OCI-LY3 (cell line): Measurements from ENCODE around the gene ACTR5.

Source experiments
- H2AFZ ChIP-seq: fragments of 200-600, 300-600 bp; shearing (Covaris generic); 2 replicates; pipeline ENCODE4 v1.6.0; 2014; ENCODE audit warnings: antibody characterized with exemption, low read depth, low read length
- H3K27ac ChIP-seq: fragments of 200-600, 300-600 bp; sonication (generic); 2 replicates; pipeline ENCODE4 v1.5.1; 2014; ENCODE audit warnings: mild to moderate bottlenecking, low read length, moderate library complexity, mixed read lengths
- H3K27me3 ChIP-seq: fragments of 200-600, 300-600 bp; sonication (generic); 2 replicates; pipeline ENCODE4 v1.6.1; 2014; ENCODE audit warnings: low read depth, low read length, mixed read lengths
- H3K36me3 ChIP-seq: fragments of 200-600, 300-600 bp; sonication (generic); replicated peaks from 2 replicates; pipeline ENCODE3; 2014; ENCODE audit warnings: low read depth, low read length, mixed read lengths
- H3K4me1 ChIP-seq: fragments of 300-600, 200-600 bp; sonication (generic); 2 replicates; pipeline ENCODE4 v1.6.1; 2014; ENCODE audit warnings: low read length, mixed read lengths
- H3K4me2 ChIP-seq: fragments of 200-600, 300-600 bp; sonication (generic); 2 replicates; pipeline ENCODE4 v1.6.1; 2014; ENCODE audit warnings: low read length, mixed read lengths
- H3K4me3 ChIP-seq: fragments of 300-600, 200-600 bp; sonication (generic); 2 replicates; pipeline ENCODE4 v1.5.1; 2014; ENCODE audit warnings: antibody characterized with exemption, mild to moderate bottlenecking, low read length, moderate library complexity
- H3K79me2 ChIP-seq: fragments of 300-600, 200-600 bp; shearing (Covaris generic); 2 replicates; pipeline ENCODE4 v1.6.1; 2014; ENCODE audit warnings: mild to moderate bottlenecking, low read length, mixed read lengths
- H3K9ac ChIP-seq: fragments of 300-600, 200-600 bp; shearing (Covaris generic); 2 replicates; pipeline ENCODE4 v1.6.0; 2014; ENCODE audit warnings: mild to moderate bottlenecking, low read length, moderate library complexity
- H3K9me3 ChIP-seq: fragments of 200-600, 300-600 bp; shearing (Covaris generic); 2 replicates; pipeline ENCODE4 v1.6.1; 2014; ENCODE audit warnings: low read length, mixed read lengths; ENCODE audit not compliant: insufficient read depth
- H4K20me1 ChIP-seq: fragments of 200-600, 300-600 bp; sonication (generic); 2 replicates; pipeline ENCODE4 v1.6.1; 2016; ENCODE audit warnings: low read length, mixed read lengths; ENCODE audit not compliant: insufficient read depth
- EZH2phosphoT487 ChIP-seq: fragments of 200-600 bp; shearing (Covaris generic); IDR thresholded peaks from 2 replicates; pipeline ENCODE4 v1.6.1; 2018; ENCODE audit warnings: antibody characterized with exemption, mixed run types, low read depth
- TF ChIP-seq, protein P1 (sequence below): fragments of 200-600, 300-600 bp; sonication (generic); IDR thresholded peaks from 2 replicates; pipeline ENCODE4 v1.5.1; 2014; ENCODE audit warnings: antibody characterized with exemption, low read length, low read depth

Gene ACTR5

GRCh38 chr20:38715646-38716045, 32.6 kb upstream of the ACTR5 start:
- no peak overlapping the region for H3K27ac ChIP-seq
- no peak overlapping the region for H3K4me2 ChIP-seq
- TF ChIP-seq, protein P1, sequence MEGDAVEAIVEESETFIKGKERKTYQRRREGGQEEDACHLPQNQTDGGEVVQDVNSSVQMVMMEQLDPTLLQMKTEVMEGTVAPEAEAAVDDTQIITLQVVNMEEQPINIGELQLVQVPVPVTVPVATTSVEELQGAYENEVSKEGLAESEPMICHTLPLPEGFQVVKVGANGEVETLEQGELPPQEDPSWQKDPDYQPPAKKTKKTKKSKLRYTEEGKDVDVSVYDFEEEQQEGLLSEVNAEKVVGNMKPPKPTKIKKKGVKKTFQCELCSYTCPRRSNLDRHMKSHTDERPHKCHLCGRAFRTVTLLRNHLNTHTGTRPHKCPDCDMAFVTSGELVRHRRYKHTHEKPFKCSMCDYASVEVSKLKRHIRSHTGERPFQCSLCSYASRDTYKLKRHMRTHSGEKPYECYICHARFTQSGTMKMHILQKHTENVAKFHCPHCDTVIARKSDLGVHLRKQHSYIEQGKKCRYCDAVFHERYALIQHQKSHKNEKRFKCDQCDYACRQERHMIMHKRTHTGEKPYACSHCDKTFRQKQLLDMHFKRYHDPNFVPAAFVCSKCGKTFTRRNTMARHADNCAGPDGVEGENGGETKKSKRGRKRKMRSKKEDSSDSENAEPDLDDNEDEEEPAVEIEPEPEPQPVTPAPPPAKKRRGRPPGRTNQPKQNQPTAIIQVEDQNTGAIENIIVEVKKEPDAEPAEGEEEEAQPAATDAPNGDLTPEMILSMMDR: no peak
- no peak for TF ChIP-seq EZH2phosphoT487
- H3K4me1 ChIP-seq: no peaks in the 10 kb centered on the region
- no peaks in the 10 kb centered on the region for H4K20me1 ChIP-seq
- no peak overlapping the region for H3K4me3 ChIP-seq
- peaks cover 71% of the 10 kb centered on the region for H3K27me3 ChIP-seq
- H2AFZ ChIP-seq: no peak overlapping the region
- H3K36me3 ChIP-seq: no peaks in the 10 kb centered on the region
- H3K79me2 ChIP-seq: no peaks in the 10 kb centered on the region
- H3K9me3 ChIP-seq: no peaks in the 10 kb centered on the region
- no peak overlapping the region for H3K9ac ChIP-seq

GRCh38 chr20:38722683-38723016, 25.6 kb upstream of the ACTR5 start:
- Histone ChIP-seq H3K79me2 (no peaks in the 10 kb centered on the region), H3K27ac (no peak overlapping the region), H3K9me3 (no peaks in the 10 kb centered on the region), H3K9ac (no peak overlapping the region), H2AFZ (no peak overlapping the region), H3K4me1 (no peaks in the 10 kb centered on the region), H3K27me3 (peaks cover 55% of the 10 kb centered on the region), H3K4me3 (no peak overlapping the region), H3K4me2 (no peak overlapping the region), H4K20me1 (no peaks in the 10 kb centered on the region), H3K36me3 (no peaks in the 10 kb centered on the region)
- TF ChIP-seq, protein P1: no peak
- no peak for TF ChIP-seq EZH2phosphoT487

DNA sequence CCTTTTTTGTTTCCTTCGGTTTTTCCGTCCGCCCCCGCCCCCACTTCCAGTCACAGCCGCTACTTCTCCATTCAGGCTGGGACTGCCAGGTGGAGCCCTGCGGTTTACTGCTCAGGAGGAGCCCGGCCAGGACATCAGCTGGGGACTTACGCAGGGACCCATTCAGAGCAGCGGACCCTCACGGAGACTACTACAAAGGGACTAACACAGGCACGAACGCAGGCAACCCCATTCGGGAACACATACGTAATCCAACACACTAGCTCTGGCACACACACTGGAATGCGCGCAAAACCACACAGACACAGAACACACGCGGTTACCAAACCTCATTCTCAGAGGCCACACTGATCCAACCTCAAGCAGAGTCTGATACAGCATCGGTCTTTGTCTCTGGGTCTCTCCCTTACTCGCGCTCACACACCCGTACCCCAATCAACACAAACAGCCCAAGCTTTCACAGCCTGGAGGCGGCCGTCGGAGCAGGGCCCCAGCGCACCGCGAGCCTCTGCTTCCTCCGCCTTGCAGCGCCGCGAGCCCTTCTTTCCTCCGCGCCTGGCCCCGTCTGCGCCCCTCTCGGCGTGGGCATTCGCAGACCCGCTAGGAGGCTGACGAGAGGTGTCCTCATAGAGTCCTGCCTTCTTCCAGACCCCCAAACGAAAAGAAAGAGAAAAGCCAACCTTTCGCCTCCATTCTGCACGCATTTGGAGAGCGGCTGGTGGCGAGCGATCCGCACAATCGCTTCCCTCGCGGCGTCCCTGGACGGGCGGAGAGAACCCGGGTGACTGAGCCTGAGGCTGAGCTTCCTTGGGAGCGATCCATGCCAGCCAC, 25.0 kb upstream of the ACTR5 start:
- Histone ChIP-seq H3K27me3 (peaks cover 49% of the 10 kb centered on the region), H3K4me3 (no peak overlapping the region), H3K27ac (no peak overlapping the region), H3K4me2 (no peak overlapping the region), H3K9me3 (no peaks in the 10 kb centered on the region), H3K79me2 (no peaks in the 10 kb centered on the region), H3K4me1 (no peaks in the 10 kb centered on the region), H2AFZ (no peak overlapping the region), H3K36me3 (no peaks in the 10 kb centered on the region), H3K9ac (no peak overlapping the region), H4K20me1 (no peaks in the 10 kb centered on the region)
- TF ChIP-seq, protein P1: no peak
- TF ChIP-seq EZH2phosphoT487: no peak

DNA sequence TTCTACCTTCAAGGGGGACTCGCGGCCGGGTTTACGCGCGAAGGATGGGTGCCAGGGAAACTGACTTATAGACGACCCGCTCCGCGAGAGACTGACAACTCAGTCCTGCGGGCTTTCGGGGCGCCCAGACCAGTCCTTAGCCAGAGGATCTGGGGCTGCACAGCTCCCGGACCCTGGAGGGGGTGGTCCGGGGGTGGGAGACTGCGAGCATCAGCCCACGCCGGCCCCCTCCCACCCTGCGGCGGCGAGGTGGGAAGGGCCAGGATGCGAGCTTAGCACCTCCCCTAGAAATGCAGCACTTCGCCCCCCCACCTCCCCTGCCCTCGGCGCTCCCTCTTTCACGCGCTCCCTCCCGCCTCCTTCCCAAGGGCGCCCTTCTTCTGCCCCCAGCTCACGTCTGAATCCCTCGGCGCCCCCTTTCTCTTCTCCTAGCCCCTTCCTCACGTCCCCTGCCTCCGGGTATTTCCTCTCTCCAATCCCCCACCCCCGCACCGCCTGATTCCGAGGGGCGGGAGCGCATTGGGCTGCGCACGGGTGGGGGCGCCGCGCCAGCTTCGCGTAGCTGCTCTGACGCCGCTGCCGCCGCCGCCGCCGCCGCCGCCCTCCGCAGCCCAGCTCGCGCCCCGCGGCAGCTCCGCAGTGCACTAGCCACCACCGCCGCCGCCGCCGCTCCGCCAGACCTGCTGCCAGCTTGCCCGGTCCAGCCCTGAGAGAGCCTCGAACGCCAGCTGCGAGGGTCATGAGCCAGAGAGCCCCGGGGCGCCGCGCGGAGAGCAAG, 24.2 kb upstream of the ACTR5 start, which contains the start of gene SLC32A1:
Gene SLC32A1, plus strand, starts transcription at position 639 of the 778 bp plus-strand sequence. CDS start 239 bp downstream, outside the sequence.
- no peak within 1 kb of the TSS for H2AFZ ChIP-seq
- H3K4me1 ChIP-seq: no peaks in the 10 kb centered on the region
- no peak for TF ChIP-seq EZH2phosphoT487
- TF ChIP-seq, protein P1: no peak
- no peaks in the 10 kb centered on the region for H3K79me2 ChIP-seq
- no peak within 1 kb of the TSS for H3K4me3 ChIP-seq
- H3K36me3 ChIP-seq: no peaks in the 10 kb centered on the region
- no peaks in the 10 kb centered on the region for H4K20me1 ChIP-seq
- H3K9ac ChIP-seq: no peak within 1 kb of the TSS
- no peaks in the 10 kb centered on the region for H3K9me3 ChIP-seq
- H3K27ac ChIP-seq: no peak within 1 kb of the TSS
- peaks cover 42% of the 10 kb centered on the region for H3K27me3 ChIP-seq
- H3K4me2 ChIP-seq: no peak within 1 kb of the TSS
